ENCODE results near the gene PRKRIP1.
"Not testable (repeated sequence)": the region's sequence is repeated elsewhere in the genome, so short reads cannot be mapped to it uniquely, and the experiment has no call there.

GRCh38 chr7:102370038-102370437 is 26.1 kb upstream of the PRKRIP1 start:
- not testable (repeated sequence) for TF ChIP-seq CTCF, POLR2A (IDR thresholded peaks at IDR 0.05)

Measured in uterus (tissue), 2 donors.